ENCODE data around the gene CYBC1.
"Not testable (repeated sequence)": the region's sequence is repeated elsewhere in the genome, so short reads cannot be mapped to it uniquely, and the experiment has no call there.

CYBC1 gene

DNA sequence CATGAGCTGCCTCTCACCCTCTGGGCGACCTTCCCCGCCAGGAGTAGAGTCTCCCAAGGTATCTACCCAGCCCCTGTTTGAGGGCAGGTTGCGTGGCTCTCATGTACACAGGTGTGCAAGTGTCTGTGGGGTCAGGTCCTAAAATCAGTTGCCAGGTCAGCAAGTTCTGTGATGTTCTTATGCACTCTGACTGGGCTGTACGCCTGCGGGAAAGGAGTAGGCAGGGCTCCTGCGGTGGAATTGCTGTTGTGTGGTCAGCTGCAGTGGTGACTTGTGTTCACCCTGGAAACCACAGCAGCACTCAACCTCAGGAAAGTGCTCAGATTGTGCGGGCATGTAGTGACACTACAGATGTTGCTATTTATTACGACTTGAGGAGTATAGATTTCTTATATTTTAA is 27.4 kb upstream of the CYBC1 start:
- DNase-seq, result no peak

- no peak for DNase-seq
Measured at GRCh38 chr17:82475458-82475857, 24.9 kb upstream of the CYBC1 start.

GRCh38 chr17:82474223-82475010 is 23.9 kb upstream of the CYBC1 start:
- no peak for DNase-seq

GRCh38 chr17:82470065-82470464 is 19.5 kb upstream of the CYBC1 start:
- no peak for DNase-seq

GRCh38 chr17:82468692-82469091 is 18.1 kb upstream of the CYBC1 start:
- DNase-seq, result no peak

GRCh38 chr17:82465023-82465603 is 14.6 kb upstream of the CYBC1 start:
- no peak for DNase-seq

DNA sequence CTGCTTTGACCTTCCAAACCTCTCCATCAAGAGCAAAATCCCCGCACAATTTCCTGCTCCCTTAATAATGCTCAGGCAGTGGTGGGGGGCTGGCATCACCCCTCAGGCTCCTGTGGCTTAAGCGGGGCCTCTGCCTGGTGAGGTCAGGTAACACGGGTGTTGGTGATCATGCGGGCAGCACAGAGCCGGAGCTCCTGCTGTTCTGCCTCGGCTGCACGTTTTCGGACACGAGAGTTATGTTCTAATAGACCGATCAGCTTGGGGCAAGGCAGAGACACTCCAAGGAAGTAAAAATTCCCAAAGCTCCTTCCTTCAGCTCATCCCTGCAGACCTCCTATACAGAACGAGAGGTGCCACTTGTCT is 14.0 kb upstream of the CYBC1 start:
- no peak for DNase-seq

- no peak for DNase-seq
Measured at GRCh38 chr17:82463925-82464566, 13.5 kb upstream of the CYBC1 start.

GRCh38 chr17:82463391-82463790 is 12.8 kb upstream of the CYBC1 start:
- DNase-seq, result no peak

- DNase-seq, result no peak
Measured at GRCh38 chr17:82461827-82462524, 11.4 kb upstream of the CYBC1 start.

GRCh38 chr17:82459936-82460335 is 9.4 kb upstream of the CYBC1 start:
- DNase-seq, result not testable (repeated sequence)

GRCh38 chr17:82458885-82459424 is 8.4 kb upstream of the CYBC1 start:
- peak; percentile 24 for DNase-seq

- peak; percentile 95 for DNase-seq
Measured at GRCh38 chr17:82458179-82458884, 7.8 kb upstream of the CYBC1 start, which contains the start of gene NARF. NARF (plus strand) TSS chr17:82458741; CDS start chr17:82458804, 63 bp downstream.

DNA sequence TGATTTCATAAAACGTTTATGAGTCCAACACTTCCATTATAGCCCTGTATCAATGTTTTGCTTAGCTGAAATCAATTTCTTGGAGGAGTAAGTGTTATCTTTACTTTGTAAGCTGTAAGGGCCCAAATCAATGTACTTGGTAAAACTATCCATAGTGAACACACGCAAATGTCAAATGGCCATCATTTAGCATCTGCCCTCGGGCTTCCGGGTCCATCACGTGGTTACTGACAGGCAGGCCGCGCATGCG is 7.3 kb upstream of the CYBC1 start:
- DNase-seq, result no peak

DNA sequence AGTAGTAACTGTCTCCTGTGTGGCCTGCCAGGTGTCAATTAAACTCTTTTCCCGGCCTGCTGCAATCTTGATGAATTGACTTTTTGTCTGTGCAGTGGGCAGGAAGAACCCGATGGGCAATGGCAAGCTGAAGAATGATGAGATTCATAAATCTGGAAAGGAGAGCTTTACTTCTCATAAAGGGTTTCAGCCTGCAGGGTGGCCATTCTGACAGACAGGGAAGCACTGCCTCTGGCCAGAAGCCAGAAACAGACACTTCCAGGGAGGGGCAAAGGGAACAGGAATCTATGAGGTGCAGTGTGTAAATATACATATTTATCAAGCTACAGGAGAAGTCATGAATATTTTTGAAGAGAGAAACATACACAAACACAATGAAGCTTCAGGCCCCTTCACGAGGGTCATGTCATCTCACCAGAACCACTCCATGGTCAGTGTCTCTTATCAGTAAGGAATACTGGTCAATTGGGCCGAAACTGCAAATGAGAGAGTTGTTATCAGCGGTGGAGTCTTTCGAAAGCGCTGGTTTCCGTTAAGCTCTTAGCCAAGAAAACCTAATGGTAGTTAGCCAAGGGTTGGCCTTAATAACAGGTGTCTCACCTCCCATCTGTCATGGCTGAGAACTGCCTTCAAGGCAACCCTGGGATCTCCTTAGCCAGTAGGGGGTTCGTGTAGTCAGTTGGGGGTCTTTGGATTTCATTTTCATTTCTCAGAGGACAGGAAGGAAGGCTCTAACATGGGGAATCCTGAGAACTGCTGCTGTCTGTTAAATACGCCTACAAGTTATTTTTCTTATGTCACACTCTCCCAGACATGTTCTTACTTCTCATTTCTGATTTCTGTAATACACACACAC is 6.7 kb upstream of the CYBC1 start:
- no peak for DNase-seq

GRCh38 chr17:82453706-82454105 is 3.2 kb upstream of the CYBC1 start:
- DNase-seq, result not testable (repeated sequence)

DNA sequence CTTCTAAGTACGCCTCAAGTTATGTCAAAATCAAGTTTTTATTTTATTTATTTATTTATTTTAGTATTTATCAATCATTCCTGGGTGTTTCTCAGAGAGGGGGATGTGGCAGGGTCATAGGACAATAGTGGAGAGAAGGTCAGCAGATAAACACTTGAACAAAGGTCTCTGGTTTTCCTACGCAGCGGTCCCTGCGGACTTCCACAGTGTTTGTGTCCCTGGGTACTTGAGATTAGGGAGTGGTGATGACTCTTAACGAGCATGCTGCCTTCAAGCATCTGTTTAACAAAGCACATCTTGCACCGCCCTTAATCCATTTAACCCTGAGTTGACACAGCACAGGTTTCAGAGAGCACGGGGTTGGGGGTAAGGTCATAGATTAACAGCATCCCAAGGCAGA is 2.6 kb upstream of the CYBC1 start:
- DNase-seq, result not testable (repeated sequence)

DNA sequence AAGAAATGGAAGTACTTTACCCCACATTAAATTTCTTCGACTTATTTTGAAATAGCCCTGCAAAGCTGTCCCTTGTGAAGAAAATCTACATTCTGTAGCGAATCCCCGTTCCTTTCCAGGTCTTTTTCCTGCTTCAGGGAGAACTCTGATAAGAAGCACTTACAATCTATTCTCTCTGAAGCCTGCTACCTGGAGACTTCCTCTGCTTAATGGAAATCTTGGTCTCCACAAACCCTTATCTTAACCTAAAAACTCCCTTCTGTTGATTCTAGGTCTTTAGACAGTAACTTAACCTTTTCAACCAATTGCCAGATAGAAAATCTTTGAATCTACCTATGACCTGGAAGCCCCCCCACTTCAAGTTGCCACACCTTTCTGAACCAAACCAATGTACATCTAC is 1.6 kb upstream of the CYBC1 start:
- DNase-seq, result no peak

DNA sequence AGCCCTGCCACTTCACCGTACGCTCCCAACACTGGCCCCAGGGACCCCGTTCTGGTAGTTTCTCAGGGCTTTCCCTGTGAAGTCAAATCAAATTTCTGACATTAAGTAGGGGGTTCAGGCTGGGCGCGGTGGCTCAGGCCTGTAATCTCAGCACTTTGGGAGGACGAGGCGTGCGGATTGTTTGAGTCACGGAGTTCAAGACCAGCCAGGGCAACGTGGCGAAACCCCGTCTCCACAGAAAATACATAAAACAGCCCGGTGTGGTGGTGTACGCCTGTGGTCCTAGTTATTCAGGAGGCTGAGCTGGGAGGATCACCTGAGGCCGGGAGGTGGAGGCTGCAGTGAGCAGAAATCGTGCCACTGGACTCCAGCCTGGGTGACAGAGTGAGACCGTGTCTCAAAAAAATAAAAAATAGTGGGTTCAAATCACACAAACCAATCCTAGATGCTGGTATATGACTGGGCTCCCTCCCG is 632 bp downstream of the CYBC1 start:
- DNase-seq, result no peak

DNA sequence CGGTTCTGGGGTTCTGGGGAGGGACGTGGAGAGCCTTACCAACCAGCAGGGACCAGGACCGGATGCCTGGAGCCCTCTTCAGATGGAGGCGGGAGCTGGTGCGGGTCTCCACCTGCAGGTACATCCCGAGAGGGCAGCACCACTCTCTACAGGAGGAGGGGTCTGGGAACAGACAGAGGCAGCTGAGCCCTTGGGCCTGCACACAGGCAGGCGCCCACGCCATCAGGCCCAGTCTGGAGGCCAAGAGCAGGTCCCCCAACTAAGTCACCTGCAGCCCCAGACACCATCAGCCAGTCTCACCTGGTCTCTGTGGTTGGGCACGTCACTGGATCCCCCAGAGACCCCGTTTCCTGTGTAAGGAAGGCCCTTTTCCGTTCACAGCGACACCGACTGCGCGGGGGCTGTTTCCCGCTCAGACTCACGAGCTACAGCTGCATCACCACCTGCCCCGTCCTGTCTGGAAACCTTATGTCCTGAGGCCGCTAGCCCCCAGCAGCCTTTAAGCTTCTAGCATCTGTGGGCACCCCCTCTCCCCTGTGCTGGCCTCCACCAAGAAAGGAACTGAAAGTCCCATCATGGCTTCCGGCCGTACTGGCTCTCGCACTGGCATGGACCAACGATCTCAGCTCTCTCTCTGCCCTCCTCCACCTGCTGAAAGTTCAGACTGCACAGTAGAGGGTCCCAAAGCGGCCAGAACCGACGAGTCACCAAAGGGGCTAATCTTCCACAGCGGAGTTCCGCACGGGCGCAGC is 1.2 kb downstream of the CYBC1 start:
- DNase-seq, result no peak

DNA sequence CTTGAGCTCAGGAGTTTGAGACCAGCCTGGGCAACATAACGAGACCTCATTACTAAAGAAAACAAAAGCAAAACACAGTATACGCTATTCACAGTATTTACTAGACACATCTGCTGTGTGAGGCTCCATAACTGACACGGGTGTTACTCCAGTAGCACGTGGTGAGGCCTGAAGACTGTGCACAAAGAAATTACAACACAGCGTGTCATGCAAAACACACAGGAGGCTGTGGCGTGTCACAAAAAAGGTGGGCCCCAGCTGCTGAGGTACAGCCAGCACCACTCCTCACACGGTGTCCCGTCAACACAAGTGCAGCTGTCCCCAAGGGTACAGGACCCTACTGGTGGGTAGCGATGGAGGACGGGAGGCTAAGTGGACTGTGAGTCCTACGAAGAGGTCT is 2.7 kb downstream of the CYBC1 start:
- DNase-seq, result no peak
